ENCODE data around the gene TMEM19. TPM values are rescaled to one million over a fixed set of nuclear protein-coding genes. Genes with fewer than 3 reads are reported as not detected.

The TMEM19 gene
- total RNA-seq, 4 donors from 2014 or later = 9.3 to 47.0 (median 21.4) TPM

- DNase-seq (no peak), ATAC-seq (no peak)
- no peaks in the 10 kb centered on the region for H3K36me3 ChIP-seq
- in situ Hi-C loops (cut with MboI; ENCODE audit: low sequenced_read_pairs in 4 of 4) (loop anchor here (5.0 to 25.0 kb wide), 7 partner anchors 57 to 1012 kb away; partner anchors contain the start of genes THAP2 (in 2 of the 4), ZFC3H1 (in 2 of the 4) and TMEM19 (in 1 of the 4)), intact Hi-C loops (cut with DNase I; ENCODE audit: low total_unique reads) (loop anchor here (5.0 kb wide), 1 partner anchor 532 kb away; no protein-coding TSS in a partner anchor)
- TF ChIP-seq POLR2A (IDR thresholded peaks at IDR 0.05) = no peak
- TF ChIP-seq, protein P1, sequence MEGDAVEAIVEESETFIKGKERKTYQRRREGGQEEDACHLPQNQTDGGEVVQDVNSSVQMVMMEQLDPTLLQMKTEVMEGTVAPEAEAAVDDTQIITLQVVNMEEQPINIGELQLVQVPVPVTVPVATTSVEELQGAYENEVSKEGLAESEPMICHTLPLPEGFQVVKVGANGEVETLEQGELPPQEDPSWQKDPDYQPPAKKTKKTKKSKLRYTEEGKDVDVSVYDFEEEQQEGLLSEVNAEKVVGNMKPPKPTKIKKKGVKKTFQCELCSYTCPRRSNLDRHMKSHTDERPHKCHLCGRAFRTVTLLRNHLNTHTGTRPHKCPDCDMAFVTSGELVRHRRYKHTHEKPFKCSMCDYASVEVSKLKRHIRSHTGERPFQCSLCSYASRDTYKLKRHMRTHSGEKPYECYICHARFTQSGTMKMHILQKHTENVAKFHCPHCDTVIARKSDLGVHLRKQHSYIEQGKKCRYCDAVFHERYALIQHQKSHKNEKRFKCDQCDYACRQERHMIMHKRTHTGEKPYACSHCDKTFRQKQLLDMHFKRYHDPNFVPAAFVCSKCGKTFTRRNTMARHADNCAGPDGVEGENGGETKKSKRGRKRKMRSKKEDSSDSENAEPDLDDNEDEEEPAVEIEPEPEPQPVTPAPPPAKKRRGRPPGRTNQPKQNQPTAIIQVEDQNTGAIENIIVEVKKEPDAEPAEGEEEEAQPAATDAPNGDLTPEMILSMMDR (IDR thresholded peaks at IDR 0.05 in 4 of 5, conservative IDR thresholded peaks at IDR 0.05 in 1 of 5) = no peak
- H3K27me3 ChIP-seq = no peaks in the 10 kb centered on the region
- no peak overlapping the region for H3K27ac ChIP-seq
- no peak overlapping the region for H3K4me3 ChIP-seq
- H3K4me1 ChIP-seq = peaks cover 3 to 4% of the 10 kb centered on the region in 2 donors
- no peaks in the 10 kb centered on the region for H3K9me3 ChIP-seq
Measured at GRCh38 chr12:71749666-71750065, 63.8 kb downstream of the TMEM19 start.

GRCh38 chr12:71752891-71753290 lies 67.0 kb downstream of the TMEM19 start:
- Histone ChIP-seq H3K4me3 (no peak overlapping the region), H3K27me3 (no peaks in the 10 kb centered on the region), H3K4me1 (peaks cover 12 to 14% of the 10 kb centered on the region in 2 donors), H3K27ac (no peak overlapping the region), H3K9me3 (no peaks in the 10 kb centered on the region), H3K36me3 (peaks cover 0 to 1% of the 10 kb centered on the region in 2 donors)
- intact Hi-C loops (cut with DNase I; ENCODE audit: low total_unique reads) (no loop called here), in situ Hi-C loops (cut with MboI; ENCODE audit: low sequenced_read_pairs in 4 of 4) (loop anchor here (5.0 to 10.0 kb wide), 4 partner anchors 61 to 92 kb away; partner anchors contain the start of genes THAP2 (in 2 of the 4), ZFC3H1 (in 2 of the 4) and TMEM19 (in 1 of the 4))
- ATAC-seq (no peak), DNase-seq (no peak)
- TF ChIP-seq POLR2A (IDR thresholded peaks at IDR 0.05) = no peak
- TF ChIP-seq, protein P1 (IDR thresholded peaks at IDR 0.05 in 4 of 5, conservative IDR thresholded peaks at IDR 0.05 in 1 of 5) = no peak

Other genes with a start within 250 kb of the TMEM19 start
- gene LGR5, start 246.3 kb upstream of the TMEM19 start, total RNA-seq = 10 to 100 TPM in 2 of 4 donors, 1 to 10 TPM in 2; 8.7 to 40.1 (median 24.3) TPM
- 10 to 100 TPM in 2 of 4 donors, 1 to 10 TPM in 2; 6.5 to 26.4 (median 9.1) TPM for gene ZFC3H1, start 22.2 kb upstream of the TMEM19 start, total RNA-seq
- gene THAP2, start 21.8 kb upstream of the TMEM19 start, total RNA-seq = 1 to 10 TPM in 3 of 4 donors, under 1 TPM in 1; 0.93 to 6.6 (median 3.2) TPM
- gene RAB21, start 68.8 kb downstream of the TMEM19 start, total RNA-seq = 10 to 100 TPM; 17.4 to 75.9 (median 45.7) TPM
- 10 to 100 TPM; 48.2 to 89.2 (median 52.2) TPM for gene TBC1D15, start 153.7 kb downstream of the TMEM19 start, total RNA-seq